Stomach smooth muscle (tissue), 2 donors: ENCODE data around the gene FKBP2.

ENCODE experiments used
- H3K27ac ChIP-seq: one replicate; pipeline ENCODE4 v1.7.0; 2013; ENCODE audit warnings: mild to moderate bottlenecking, low read length, inconsistent platforms
- H3K27me3 ChIP-seq, 2 donors: one replicate each; pipeline ENCODE4 v1.7.0; 2013; ENCODE audit warnings: low read length in 2 of 2; ENCODE audit not compliant: insufficient read depth in 2 of 2, control insufficient read depth in 1 of 2
- H3K36me3 ChIP-seq, 2 donors: one replicate each; pipeline ENCODE4 v1.7.0; 2013; ENCODE audit warnings: low read length in 2 of 2; ENCODE audit not compliant: control insufficient read depth in 2 of 2, insufficient read depth in 2 of 2
- H3K4me1 ChIP-seq: one replicate; pipeline ENCODE4 v1.7.0; 2013; ENCODE audit warnings: low read length; ENCODE audit not compliant: control insufficient read depth, insufficient read depth
- H3K4me3 ChIP-seq, 2 donors: one replicate each; pipeline ENCODE4 v1.7.0; 2013; ENCODE audit warnings: low read length in 2 of 2
- H3K9ac ChIP-seq, 2 donors: one replicate each; pipeline ENCODE4 v1.7.0; 2013; ENCODE audit warnings: low read length in 2 of 2, mild to moderate bottlenecking in 1 of 2
- H3K9me3 ChIP-seq, 2 donors: one replicate each; pipeline ENCODE4 v1.7.0; 2013; ENCODE audit warnings: low read length in 2 of 2; ENCODE audit not compliant: control insufficient read depth in 2 of 2
- donor health status: healthy.
- donor health status: Pancreatic carcinoma.

Gene FKBP2

GRCh38 chr11:64287676-64288352, 46.9 kb downstream of the FKBP2 start:
- peaks cover 2 to 4% of the 10 kb centered on the region in 2 donors for H3K36me3 ChIP-seq
- H3K27ac ChIP-seq = no peak overlapping the region
- peaks cover 37% of the 10 kb centered on the region for H3K4me1 ChIP-seq
- H3K9me3 ChIP-seq = no peaks in the 10 kb centered on the region
- no peak overlapping the region for H3K9ac ChIP-seq
- H3K27me3 ChIP-seq = peaks cover 17 to 27% of the 10 kb centered on the region in 2 donors
- no peak overlapping the region for H3K4me3 ChIP-seq

GRCh38 chr11:64288353-64288750, 47.5 kb downstream of the FKBP2 start:
- Histone ChIP-seq H3K36me3 (no peaks in the 10 kb centered on the region), H3K27me3 (peaks cover 21 to 32% of the 10 kb centered on the region in 2 donors), H3K27ac (no peak overlapping the region), H3K4me1 (peaks cover 32% of the 10 kb centered on the region), H3K9me3 (no peaks in the 10 kb centered on the region), H3K4me3 (no peak overlapping the region), H3K9ac (no peak overlapping the region)

- peaks cover 26 to 35% of the 10 kb centered on the region in 2 donors for H3K27me3 ChIP-seq
- no peaks in the 10 kb centered on the region for H3K9me3 ChIP-seq
- H3K36me3 ChIP-seq = no peaks in the 10 kb centered on the region
- no peak overlapping the region for H3K9ac ChIP-seq
- H3K4me3 ChIP-seq = no peak overlapping the region
- H3K4me1 ChIP-seq = peaks cover 25% of the 10 kb centered on the region
- no peak overlapping the region for H3K27ac ChIP-seq
Measured at GRCh38 chr11:64289002-64289564, 48.2 kb downstream of the FKBP2 start.

- Histone ChIP-seq H3K36me3 (no peaks in the 10 kb centered on the region), H3K27ac (no peak overlapping the region), H3K9me3 (no peaks in the 10 kb centered on the region), H3K4me1 (peaks cover 22% of the 10 kb centered on the region), H3K27me3 (peaks cover 33 to 42% of the 10 kb centered on the region in 2 donors), H3K4me3 (no peak overlapping the region), H3K9ac (no peak overlapping the region)
Measured at GRCh38 chr11:64290352-64291261, 49.7 kb downstream of the FKBP2 start.

- Histone ChIP-seq H3K9ac (no peak within 1 kb of the TSS), H3K36me3 (no peaks in the 10 kb centered on the region), H3K9me3 (no peaks in the 10 kb centered on the region), H3K27me3 (peaks cover 38 to 49% of the 10 kb centered on the region in 2 donors), H3K27ac (no peak within 1 kb of the TSS), H3K4me3 (peak within 1 kb of the TSS; percentile 31 to 62), H3K4me1 (peaks cover 17% of the 10 kb centered on the region)
Measured at GRCh38 chr11:64291262-64291751, 50.4 kb downstream of the FKBP2 start, which contains the start of gene KCNK4. KCNK4 (plus strand) TSS chr11:64291302; CDS start chr11:64293019, 1,717 bp downstream.

GRCh38 chr11:64291752-64292459, 51.0 kb downstream of the FKBP2 start:
- Histone ChIP-seq H3K27ac (no peak overlapping the region), H3K4me3 (peak overlapping the region; percentile 31 to 62), H3K4me1 (peaks cover 15% of the 10 kb centered on the region), H3K9ac (no peak overlapping the region), H3K36me3 (no peaks in the 10 kb centered on the region), H3K27me3 (peaks cover 44 to 55% of the 10 kb centered on the region in 2 donors), H3K9me3 (no peaks in the 10 kb centered on the region)

- no peak overlapping the region for H3K9ac ChIP-seq
- H3K27me3 ChIP-seq = peaks cover 52 to 63% of the 10 kb centered on the region in 2 donors
- H3K27ac ChIP-seq = no peak overlapping the region
- peaks cover 15% of the 10 kb centered on the region for H3K4me1 ChIP-seq
- no peaks in the 10 kb centered on the region for H3K9me3 ChIP-seq
- peak overlapping the region in 1 of 2 donors; percentile 22 for H3K4me3 ChIP-seq
- no peaks in the 10 kb centered on the region for H3K36me3 ChIP-seq
Measured at GRCh38 chr11:64292460-64293254, 51.8 kb downstream of the FKBP2 start.
